Prostate gland (tissue), 2 donors: ENCODE data around the gene APPL2.

Source experiments
- POLR2AphosphoS5 ChIP-seq: sonication (generic); formaldehyde crosslinking; IDR thresholded peaks from one replicate; pipeline ENCODE4 v1.6.1; 2017; ENCODE audit warnings: antibody characterized with exemption
- TF ChIP-seq, protein P1 (sequence below), 4 experiments: fragments of 200-600 bp in 2 of 4; fragments of 450-650 bp in 2 of 4; sonication (generic) in 2 of 4; IDR thresholded peaks; 1 replicate in 3 of 4; 2 replicates in 1 of 4; pipeline ENCODE4 v1.5.1; 2016 to 2019; ENCODE audit warnings: antibody characterized with exemption in 4 of 4, mild to moderate bottlenecking in 2 of 4, moderate library complexity in 2 of 4

- TF ChIP-seq, protein P1, sequence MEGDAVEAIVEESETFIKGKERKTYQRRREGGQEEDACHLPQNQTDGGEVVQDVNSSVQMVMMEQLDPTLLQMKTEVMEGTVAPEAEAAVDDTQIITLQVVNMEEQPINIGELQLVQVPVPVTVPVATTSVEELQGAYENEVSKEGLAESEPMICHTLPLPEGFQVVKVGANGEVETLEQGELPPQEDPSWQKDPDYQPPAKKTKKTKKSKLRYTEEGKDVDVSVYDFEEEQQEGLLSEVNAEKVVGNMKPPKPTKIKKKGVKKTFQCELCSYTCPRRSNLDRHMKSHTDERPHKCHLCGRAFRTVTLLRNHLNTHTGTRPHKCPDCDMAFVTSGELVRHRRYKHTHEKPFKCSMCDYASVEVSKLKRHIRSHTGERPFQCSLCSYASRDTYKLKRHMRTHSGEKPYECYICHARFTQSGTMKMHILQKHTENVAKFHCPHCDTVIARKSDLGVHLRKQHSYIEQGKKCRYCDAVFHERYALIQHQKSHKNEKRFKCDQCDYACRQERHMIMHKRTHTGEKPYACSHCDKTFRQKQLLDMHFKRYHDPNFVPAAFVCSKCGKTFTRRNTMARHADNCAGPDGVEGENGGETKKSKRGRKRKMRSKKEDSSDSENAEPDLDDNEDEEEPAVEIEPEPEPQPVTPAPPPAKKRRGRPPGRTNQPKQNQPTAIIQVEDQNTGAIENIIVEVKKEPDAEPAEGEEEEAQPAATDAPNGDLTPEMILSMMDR (IDR thresholded peaks at IDR 0.05) = no peak
- TF ChIP-seq POLR2AphosphoS5 = no peak
These were observed 36.2 kb upstream of the APPL2 start for GRCh38 chr12:105272152-105272551.
